ENCODE measurements around the gene SEMA3D.

Gene SEMA3D

DNA sequence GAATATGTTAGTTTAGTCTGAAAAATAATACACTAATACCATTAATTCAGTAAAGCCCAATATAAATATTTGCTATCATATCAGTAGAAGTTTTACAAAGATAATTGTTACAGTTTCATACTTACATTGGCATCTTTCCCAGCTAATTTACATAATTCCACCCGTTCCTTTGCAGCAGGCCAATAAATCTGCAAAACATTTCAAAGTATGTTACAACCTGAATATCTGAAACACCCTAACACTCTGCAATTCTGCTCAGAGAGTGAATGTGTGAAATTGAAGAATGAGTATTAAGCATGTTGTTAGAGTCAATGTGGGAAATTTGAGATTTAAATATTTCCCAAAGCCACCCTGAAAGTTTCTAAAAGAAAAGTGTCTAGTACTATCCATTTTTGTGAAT lies 105.5 kb downstream of the SEMA3D start:
- no peak overlapping the region for H3K4me3 ChIP-seq (ENCODE audit: low read depth, low read length)
- H3K27me3 ChIP-seq (ENCODE audit: control insufficient read depth, insufficient read depth, low read length) = no peaks in the 10 kb centered on the region
- H3K79me2 ChIP-seq = no peaks in the 10 kb centered on the region
- H3K9ac ChIP-seq = no peak overlapping the region
- no peaks in the 10 kb centered on the region for H3K36me3 ChIP-seq (ENCODE audit: control insufficient read depth, insufficient read depth, low read length)
- no peak for TF ChIP-seq CTCF (IDR thresholded peaks at IDR 0.05)
- no peaks in the 10 kb centered on the region for H3K4me1 ChIP-seq
- no peak overlapping the region for H2AFZ ChIP-seq
- no peak overlapping the region for H3K4me2 ChIP-seq (ENCODE audit: low read length)
- H3K27ac ChIP-seq = no peak overlapping the region
- no peaks in the 10 kb centered on the region for H3K9me3 ChIP-seq (ENCODE audit: control insufficient read depth, low read length)

- H3K36me3 ChIP-seq (ENCODE audit: control insufficient read depth, insufficient read depth, low read length) = no peaks in the 10 kb centered on the region
- no peaks in the 10 kb centered on the region for H3K27me3 ChIP-seq (ENCODE audit: control insufficient read depth, insufficient read depth, low read length)
- TF ChIP-seq CTCF (IDR thresholded peaks at IDR 0.05) = no peak
Measured at GRCh38 chr7:85079434-85079833, 107.4 kb downstream of the SEMA3D start.

DNA sequence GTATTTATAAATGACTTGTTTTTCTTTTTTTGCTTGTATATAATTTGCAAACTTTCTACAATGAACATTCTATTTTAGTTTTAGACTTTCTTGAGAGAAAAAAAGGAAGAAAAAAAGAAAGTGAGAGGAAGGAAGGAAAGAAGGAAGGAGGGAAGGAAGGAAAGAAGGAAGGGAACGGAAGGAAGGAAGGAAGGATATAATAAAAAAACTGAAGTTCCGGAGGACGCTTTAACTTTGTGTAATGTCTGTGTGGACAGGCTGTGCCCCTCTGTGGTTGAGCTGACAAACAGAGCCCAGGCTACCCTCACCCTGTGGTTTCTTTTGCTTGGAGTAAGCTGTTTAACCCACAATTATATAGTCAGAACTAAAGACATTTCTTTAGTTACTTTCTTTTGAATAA lies 108.7 kb downstream of the SEMA3D start:
- H3K4me1 ChIP-seq = no peaks in the 10 kb centered on the region
- no peaks in the 10 kb centered on the region for H3K79me2 ChIP-seq
- no peaks in the 10 kb centered on the region for H3K27me3 ChIP-seq (ENCODE audit: control insufficient read depth, insufficient read depth, low read length)
- no peaks in the 10 kb centered on the region for H3K9me3 ChIP-seq (ENCODE audit: control insufficient read depth, low read length)
- no peak for TF ChIP-seq CTCF (IDR thresholded peaks at IDR 0.05)
- H3K27ac ChIP-seq = no peak overlapping the region
- no peak overlapping the region for H3K4me2 ChIP-seq (ENCODE audit: low read length)
- H3K36me3 ChIP-seq (ENCODE audit: control insufficient read depth, insufficient read depth, low read length) = no peaks in the 10 kb centered on the region
- H3K4me3 ChIP-seq (ENCODE audit: low read depth, low read length) = no peak overlapping the region
- no peak overlapping the region for H3K9ac ChIP-seq
- H2AFZ ChIP-seq = no peak overlapping the region

More at GRCh38 chr7:85079434-85079833, 107.4 kb downstream of the SEMA3D start:
- Histone ChIP-seq H3K27ac (no peak overlapping the region), H3K4me3 (ENCODE audit: low read depth, low read length) (no peak overlapping the region), H3K4me2 (ENCODE audit: low read length) (no peak overlapping the region), H3K79me2 (no peaks in the 10 kb centered on the region), H3K4me1 (no peaks in the 10 kb centered on the region), H3K9ac (no peak overlapping the region), H3K9me3 (ENCODE audit: control insufficient read depth, low read length) (no peaks in the 10 kb centered on the region), H2AFZ (no peak overlapping the region)

DNA sequence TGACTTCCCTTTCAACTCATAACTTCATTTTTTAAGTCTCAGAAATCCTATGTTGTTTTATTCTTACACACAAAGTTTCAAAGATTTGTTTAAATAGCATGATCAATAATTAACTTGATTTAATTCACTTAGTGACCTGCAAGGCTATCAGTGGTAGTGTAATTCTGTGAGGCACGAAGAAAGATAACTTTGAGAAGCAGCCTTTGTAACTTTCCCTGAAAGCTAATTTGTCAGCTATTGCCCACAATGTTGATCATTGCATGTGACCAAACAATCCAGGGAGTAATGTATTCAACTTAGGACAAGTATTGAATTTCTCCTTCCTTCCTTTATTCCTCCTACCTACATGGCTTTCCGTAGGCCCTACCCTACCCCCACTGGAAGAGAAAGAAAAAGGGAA lies 111.0 kb downstream of the SEMA3D start:
- Histone ChIP-seq H3K9ac (no peak overlapping the region), H3K4me1 (no peaks in the 10 kb centered on the region), H3K27ac (no peak overlapping the region), H2AFZ (no peak overlapping the region), H3K27me3 (ENCODE audit: control insufficient read depth, insufficient read depth, low read length) (no peaks in the 10 kb centered on the region), H3K4me2 (ENCODE audit: low read length) (no peak overlapping the region), H3K79me2 (no peaks in the 10 kb centered on the region), H3K36me3 (ENCODE audit: control insufficient read depth, insufficient read depth, low read length) (no peaks in the 10 kb centered on the region), H3K4me3 (ENCODE audit: low read depth, low read length) (no peak overlapping the region), H3K9me3 (ENCODE audit: control insufficient read depth, low read length) (no peaks in the 10 kb centered on the region)
- no peak for TF ChIP-seq CTCF (IDR thresholded peaks at IDR 0.05)

GRCh38 chr7:85074992-85075391 lies 111.9 kb downstream of the SEMA3D start:
- H3K9me3 ChIP-seq (ENCODE audit: control insufficient read depth, low read length) = no peaks in the 10 kb centered on the region

More at GRCh38 chr7:85074992-85075391, 111.9 kb downstream of the SEMA3D start:
- Histone ChIP-seq H3K27me3 (ENCODE audit: control insufficient read depth, insufficient read depth, low read length) (no peaks in the 10 kb centered on the region), H3K79me2 (no peaks in the 10 kb centered on the region), H3K4me1 (no peaks in the 10 kb centered on the region), H2AFZ (no peak overlapping the region), H3K9ac (no peak overlapping the region), H3K4me2 (ENCODE audit: low read length) (no peak overlapping the region), H3K4me3 (ENCODE audit: low read depth, low read length) (no peak overlapping the region), H3K36me3 (ENCODE audit: control insufficient read depth, insufficient read depth, low read length) (no peaks in the 10 kb centered on the region), H3K27ac (no peak overlapping the region)
- TF ChIP-seq CTCF (IDR thresholded peaks at IDR 0.05) = no peak
